ENCODE results near the gene SEMA5A. TPM values are rescaled to one million over a fixed set of nuclear protein-coding genes. Genes with fewer than 3 reads are reported as not detected.

SEMA5A gene
- total RNA-seq, 1 donor from 2014 or later = 189 TPM

- H3K4me1 Mint-ChIP-seq (ENCODE audit: unreplicated experiment) = peaks cover 13% of the 10 kb centered on the region
- no peaks in the 10 kb centered on the region for H3K9me3 Mint-ChIP-seq (ENCODE audit: unreplicated experiment)
- H3K36me3 Mint-ChIP-seq (ENCODE audit: unreplicated experiment) = peaks cover 15% of the 10 kb centered on the region
- TF ChIP-seq, protein P1, sequence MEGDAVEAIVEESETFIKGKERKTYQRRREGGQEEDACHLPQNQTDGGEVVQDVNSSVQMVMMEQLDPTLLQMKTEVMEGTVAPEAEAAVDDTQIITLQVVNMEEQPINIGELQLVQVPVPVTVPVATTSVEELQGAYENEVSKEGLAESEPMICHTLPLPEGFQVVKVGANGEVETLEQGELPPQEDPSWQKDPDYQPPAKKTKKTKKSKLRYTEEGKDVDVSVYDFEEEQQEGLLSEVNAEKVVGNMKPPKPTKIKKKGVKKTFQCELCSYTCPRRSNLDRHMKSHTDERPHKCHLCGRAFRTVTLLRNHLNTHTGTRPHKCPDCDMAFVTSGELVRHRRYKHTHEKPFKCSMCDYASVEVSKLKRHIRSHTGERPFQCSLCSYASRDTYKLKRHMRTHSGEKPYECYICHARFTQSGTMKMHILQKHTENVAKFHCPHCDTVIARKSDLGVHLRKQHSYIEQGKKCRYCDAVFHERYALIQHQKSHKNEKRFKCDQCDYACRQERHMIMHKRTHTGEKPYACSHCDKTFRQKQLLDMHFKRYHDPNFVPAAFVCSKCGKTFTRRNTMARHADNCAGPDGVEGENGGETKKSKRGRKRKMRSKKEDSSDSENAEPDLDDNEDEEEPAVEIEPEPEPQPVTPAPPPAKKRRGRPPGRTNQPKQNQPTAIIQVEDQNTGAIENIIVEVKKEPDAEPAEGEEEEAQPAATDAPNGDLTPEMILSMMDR (IDR thresholded peaks at IDR 0.05) = no peak
- H3K4me3 Mint-ChIP-seq (ENCODE audit: unreplicated experiment) = no peak overlapping the region
- H3K27me3 Mint-ChIP-seq (ENCODE audit: unreplicated experiment) = no peaks in the 10 kb centered on the region
- no peak for DNase-seq (ENCODE audit: extremely low spot score, unreplicated experiment)
- H3K27ac Mint-ChIP-seq (ENCODE audit: unreplicated experiment) = no peak overlapping the region
These were observed 266.1 kb downstream of the SEMA5A start for GRCh38 chr5:9279774-9280173.

DNA sequence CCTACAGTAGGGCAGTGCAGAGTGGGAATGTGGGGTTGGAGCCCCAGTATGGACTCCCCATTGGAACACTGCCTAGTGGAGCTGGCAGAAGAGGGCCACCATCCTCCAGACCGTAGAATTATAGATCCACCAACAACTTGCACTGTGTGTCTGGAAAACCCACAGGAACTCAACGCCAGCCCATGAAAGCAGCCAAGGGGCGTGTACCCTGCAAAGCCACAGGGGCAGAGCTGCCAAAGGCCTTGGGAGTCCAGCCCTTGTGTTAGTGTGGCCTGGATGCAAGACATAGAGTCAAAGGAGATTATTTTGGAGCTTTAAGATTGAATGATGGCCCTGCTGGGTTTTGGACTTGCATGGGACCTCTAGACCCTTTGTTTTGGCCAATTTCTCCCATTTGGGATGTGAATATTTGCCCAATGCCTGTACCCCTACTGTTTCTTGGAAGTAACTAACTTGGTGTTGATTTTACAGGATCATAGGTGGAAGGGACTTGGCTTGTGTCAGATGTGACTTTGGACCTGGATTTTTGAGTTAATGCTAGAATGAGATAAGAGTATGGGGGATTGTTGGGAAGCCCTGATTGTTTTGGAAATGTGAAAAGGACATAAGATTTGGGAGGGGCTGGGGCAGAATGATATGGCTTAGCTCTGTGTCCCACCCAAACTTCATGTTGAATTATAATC is 266.8 kb downstream of the SEMA5A start:
- Mint-ChIP-seq H3K27ac (ENCODE audit: unreplicated experiment) (no peak overlapping the region), H3K4me1 (ENCODE audit: unreplicated experiment) (peaks cover 6% of the 10 kb centered on the region), H3K4me3 (ENCODE audit: unreplicated experiment) (no peak overlapping the region), H3K36me3 (ENCODE audit: unreplicated experiment) (peaks cover 15% of the 10 kb centered on the region), H3K27me3 (ENCODE audit: unreplicated experiment) (no peaks in the 10 kb centered on the region), H3K9me3 (ENCODE audit: unreplicated experiment) (no peaks in the 10 kb centered on the region)
- TF ChIP-seq, protein P1 (IDR thresholded peaks at IDR 0.05) = no peak
- no peak for DNase-seq (ENCODE audit: extremely low spot score, unreplicated experiment)

DNA sequence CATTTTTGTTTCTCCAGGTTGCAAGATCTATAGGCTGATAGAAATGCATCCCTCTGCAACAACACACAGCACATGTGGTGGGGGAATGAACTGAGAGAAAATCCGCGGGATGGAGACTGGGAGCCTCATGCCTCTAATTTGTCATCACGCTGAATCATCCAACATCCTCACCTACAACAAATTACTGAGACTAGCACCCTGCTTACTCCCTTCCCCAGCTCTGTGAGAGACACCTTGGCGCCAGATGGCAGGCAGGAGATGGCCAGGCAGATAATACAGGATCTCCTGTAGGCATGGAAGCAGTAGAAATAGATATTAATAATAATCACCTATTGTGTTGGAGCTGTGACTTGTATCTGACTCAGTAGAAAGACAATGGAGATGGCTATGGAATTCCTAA is 276.9 kb downstream of the SEMA5A start:
- H3K4me1 Mint-ChIP-seq (ENCODE audit: unreplicated experiment) = peaks cover 42% of the 10 kb centered on the region
- DNase-seq (ENCODE audit: extremely low spot score, unreplicated experiment) = no peak
- peaks cover 10% of the 10 kb centered on the region for H3K9me3 Mint-ChIP-seq (ENCODE audit: unreplicated experiment)
- H3K36me3 Mint-ChIP-seq (ENCODE audit: unreplicated experiment) = peaks cover 18% of the 10 kb centered on the region
- no peak overlapping the region for H3K27ac Mint-ChIP-seq (ENCODE audit: unreplicated experiment)
- no peaks in the 10 kb centered on the region for H3K27me3 Mint-ChIP-seq (ENCODE audit: unreplicated experiment)
- TF ChIP-seq, protein P1 (IDR thresholded peaks at IDR 0.05) = no peak
- H3K4me3 Mint-ChIP-seq (ENCODE audit: unreplicated experiment) = no peak overlapping the region

DNA sequence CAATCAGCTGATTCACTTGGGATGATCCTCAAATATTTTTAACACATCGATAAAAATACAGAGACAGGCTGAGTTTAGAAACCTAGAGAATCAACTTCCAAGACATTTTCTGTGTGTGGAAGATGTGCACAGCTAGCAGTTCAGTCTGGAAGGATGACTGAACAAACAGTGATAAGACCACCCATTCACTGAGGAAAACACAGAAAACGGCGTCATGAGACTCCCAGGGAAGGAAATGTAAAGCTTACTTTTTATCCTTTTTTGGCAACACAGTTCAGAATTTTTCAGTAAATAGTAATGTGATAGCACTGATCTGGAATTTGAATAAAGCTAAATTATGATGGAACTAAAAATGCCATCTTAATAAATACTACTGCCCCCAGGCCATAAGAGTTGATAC is 277.6 kb downstream of the SEMA5A start:
- H3K4me3 Mint-ChIP-seq (ENCODE audit: unreplicated experiment) = no peak overlapping the region
- peak overlapping the region; percentile 33 for H3K27ac Mint-ChIP-seq (ENCODE audit: unreplicated experiment)
- TF ChIP-seq, protein P1 (IDR thresholded peaks at IDR 0.05) = no peak
- H3K27me3 Mint-ChIP-seq (ENCODE audit: unreplicated experiment) = no peaks in the 10 kb centered on the region
- H3K36me3 Mint-ChIP-seq (ENCODE audit: unreplicated experiment) = peaks cover 19% of the 10 kb centered on the region
- peaks cover 46% of the 10 kb centered on the region for H3K4me1 Mint-ChIP-seq (ENCODE audit: unreplicated experiment)
- H3K9me3 Mint-ChIP-seq (ENCODE audit: unreplicated experiment) = peaks cover 7% of the 10 kb centered on the region
- no peak for DNase-seq (ENCODE audit: extremely low spot score, unreplicated experiment)

DNA sequence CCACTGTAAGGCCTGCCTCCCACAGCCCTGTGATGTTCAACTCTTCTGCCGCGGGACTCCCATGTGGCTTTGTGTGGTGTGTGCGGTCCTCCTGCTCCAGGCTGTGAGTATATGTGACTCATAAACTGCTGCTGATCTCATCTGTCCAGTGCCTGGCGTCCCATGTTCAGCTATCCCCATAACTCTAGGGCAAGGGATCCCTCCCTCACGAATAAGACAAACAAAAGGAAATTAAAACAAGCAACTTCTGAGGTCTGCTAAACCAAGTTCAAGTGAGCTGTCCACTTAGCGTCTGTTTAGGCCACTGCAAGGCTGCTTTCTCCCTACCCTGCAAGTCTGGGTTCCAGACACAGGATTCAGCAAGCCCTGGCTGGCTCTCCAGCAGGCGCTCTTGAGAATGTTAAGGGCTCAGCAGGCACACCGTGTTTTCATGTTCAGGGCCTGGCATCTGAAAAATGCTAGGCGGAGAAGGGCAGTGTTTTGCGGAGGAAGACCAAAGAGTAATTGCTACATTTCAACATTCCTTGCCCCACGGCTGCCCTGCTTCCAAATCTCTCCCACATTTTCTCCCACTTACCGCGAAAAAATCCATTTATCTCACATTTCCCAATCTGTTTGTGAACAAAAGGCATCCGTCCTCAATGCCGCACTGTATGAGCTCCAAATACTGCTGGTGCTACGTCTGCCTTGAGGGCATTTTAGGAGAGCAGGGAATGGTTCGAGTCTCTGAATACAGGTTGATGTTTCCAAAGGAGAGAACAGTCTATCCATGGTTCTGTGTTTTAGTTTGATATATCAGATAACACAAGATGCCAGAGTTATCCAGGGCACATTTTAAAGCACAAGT is 280.2 kb downstream of the SEMA5A start:
- DNase-seq (ENCODE audit: extremely low spot score, unreplicated experiment) = no peak
- peak overlapping the region; percentile 93 for H3K27ac Mint-ChIP-seq (ENCODE audit: unreplicated experiment)
- H3K36me3 Mint-ChIP-seq (ENCODE audit: unreplicated experiment) = peaks cover 12% of the 10 kb centered on the region
- TF ChIP-seq, protein P1 (IDR thresholded peaks at IDR 0.05) = peak; percentile 11
- peak overlapping the region; percentile 38 for H3K4me3 Mint-ChIP-seq (ENCODE audit: unreplicated experiment)
- no peaks in the 10 kb centered on the region for H3K9me3 Mint-ChIP-seq (ENCODE audit: unreplicated experiment)
- peaks cover 46% of the 10 kb centered on the region for H3K4me1 Mint-ChIP-seq (ENCODE audit: unreplicated experiment)
- H3K27me3 Mint-ChIP-seq (ENCODE audit: unreplicated experiment) = no peaks in the 10 kb centered on the region
